Tibial nerve (tissue), 4 donors: Measurements from ENCODE around the gene FAT1.

Source experiments
- CTCF ChIP-seq, 5 experiments: fragments of 200-600 bp in 3 of 5; fragments of 450-650 bp in 2 of 5; sonication (generic) in 3 of 5; IDR thresholded peaks; one replicate each; pipeline ENCODE4 v1.5.1; 2016 to 2019; ENCODE audit warnings: antibody characterized with exemption in 5 of 5, mild to moderate bottlenecking in 3 of 5, moderate library complexity in 2 of 5
- EP300 ChIP-seq, 2 donors: sonication (generic); formaldehyde crosslinking; IDR thresholded peaks; one replicate each; pipeline ENCODE4 v1.6.1; 2017; ENCODE audit warnings: antibody characterized with exemption in 2 of 2, mild to moderate bottlenecking in 1 of 2

DNA sequence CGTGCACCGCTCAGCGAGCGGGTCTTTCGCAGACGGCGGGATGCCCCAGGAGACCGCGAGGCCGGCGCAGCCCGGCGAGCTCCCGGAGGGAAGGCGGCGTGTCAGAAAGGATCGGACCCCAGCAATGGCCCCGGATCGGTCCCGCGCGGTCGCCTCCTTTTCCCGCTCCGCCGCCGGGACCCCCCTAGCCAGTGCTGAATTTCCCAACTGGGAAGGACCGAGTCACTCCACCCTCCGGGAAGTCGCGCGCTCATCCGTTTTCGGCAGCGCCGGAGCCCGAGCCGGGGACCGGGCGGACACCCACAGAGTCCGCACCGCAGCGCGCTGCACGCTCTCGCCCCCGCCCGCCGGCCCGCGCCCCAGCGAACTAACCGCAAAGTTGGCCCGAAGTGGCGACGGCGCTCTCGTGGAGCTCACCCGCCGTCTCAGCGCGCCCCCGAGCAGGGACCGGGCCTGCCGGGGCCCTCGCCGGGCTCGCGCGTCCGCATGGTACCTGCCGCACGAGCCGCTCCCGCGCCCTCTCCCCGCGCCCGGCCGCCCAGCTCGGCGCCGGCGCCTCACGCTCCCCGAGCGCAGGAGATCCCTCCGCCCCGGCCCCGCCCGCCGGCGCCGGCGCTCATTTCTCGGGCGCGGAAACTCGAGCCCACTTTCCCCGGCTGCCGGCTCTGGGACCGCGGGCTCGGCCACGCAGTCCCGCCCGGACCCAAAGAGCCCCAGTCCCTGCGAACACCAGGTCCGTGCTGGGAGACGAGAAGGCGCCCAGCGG, at the start of gene FAT1:
- TF ChIP-seq CTCF (IDR thresholded peaks at IDR 0.05) (no peak), EP300 (IDR thresholded peaks at IDR 0.05) (peak in 1 of 2 donors; percentile 73)
